HG03575 (cell line): ENCODE results near the gene SLC39A11.
"Not testable (repeated sequence)": the region's sequence is repeated elsewhere in the genome, so short reads cannot be mapped to it uniquely, and the experiment has no call there.

Source experiments
- ATAC-seq: cut with Tn5 transposase; IDR thresholded peaks from one replicate; pipeline ENCODE4 v1.9.1; 2021; ENCODE audit not compliant: unreplicated experiment, insufficient number of reproducible peaks, low FRiP score; ENCODE audit errors: extremely low read depth

Gene SLC39A11

GRCh38 chr17:73060721-73061120, 31.8 kb downstream of the SLC39A11 start:
- ATAC-seq, result no peak

GRCh38 chr17:73059713-73060112, 32.8 kb downstream of the SLC39A11 start:
- ATAC-seq, result not testable (repeated sequence)

- ATAC-seq, result no peak
Measured at GRCh38 chr17:73058022-73058421, 34.5 kb downstream of the SLC39A11 start.

- no peak for ATAC-seq
Measured at GRCh38 chr17:73057196-73057595, 35.3 kb downstream of the SLC39A11 start.

- ATAC-seq, result no peak
Measured at GRCh38 chr17:73052923-73053322, 39.6 kb downstream of the SLC39A11 start.

GRCh38 chr17:73050797-73051196, 41.7 kb downstream of the SLC39A11 start:
- ATAC-seq, result no peak

- no peak for ATAC-seq
Measured at GRCh38 chr17:73048170-73048569, 44.3 kb downstream of the SLC39A11 start.

GRCh38 chr17:73045724-73046123, 46.8 kb downstream of the SLC39A11 start:
- no peak for ATAC-seq

GRCh38 chr17:73043686-73044581, 48.6 kb downstream of the SLC39A11 start:
- no peak for ATAC-seq

- ATAC-seq, result no peak
Measured at GRCh38 chr17:73042809-73043685, 49.4 kb downstream of the SLC39A11 start.

GRCh38 chr17:73042225-73042624, 50.3 kb downstream of the SLC39A11 start:
- ATAC-seq, result no peak

- ATAC-seq, result no peak
Measured at GRCh38 chr17:73039282-73039681, 53.2 kb downstream of the SLC39A11 start.

GRCh38 chr17:73031472-73031871, 61.0 kb downstream of the SLC39A11 start:
- ATAC-seq, result no peak

GRCh38 chr17:73030995-73031394, 61.5 kb downstream of the SLC39A11 start:
- ATAC-seq, result no peak

- no peak for ATAC-seq
Measured at GRCh38 chr17:73030501-73030921, 62.0 kb downstream of the SLC39A11 start.

- ATAC-seq, result no peak
Measured at GRCh38 chr17:73029991-73030390, 62.5 kb downstream of the SLC39A11 start.

- no peak for ATAC-seq
Measured at GRCh38 chr17:73029021-73029420, 63.5 kb downstream of the SLC39A11 start.

GRCh38 chr17:73028299-73028755, 64.2 kb downstream of the SLC39A11 start:
- no peak for ATAC-seq

GRCh38 chr17:73027130-73027741, 65.3 kb downstream of the SLC39A11 start:
- ATAC-seq, result no peak
